NT2/D1 (cell line): Measurements from ENCODE around the gene CLPTM1.
"Not testable (repeated sequence)": the region's sequence is repeated elsewhere in the genome, so short reads cannot be mapped to it uniquely, and the experiment has no call there.

Experiments
- DNase-seq: peaks from one replicate; pipeline ENCODE4 v3.0.0-alpha.2; 2011; ENCODE audit warnings: low read depth, low spot score
- H3K27me3 ChIP-seq: 2 replicates; pipeline ENCODE4 v1.6.0; 2011; ENCODE audit warnings: mild to moderate bottlenecking; ENCODE audit not compliant: insufficient read length, insufficient read depth
- H3K36me3 ChIP-seq: 2 replicates; pipeline ENCODE4 v1.6.1; 2011; ENCODE audit warnings: mild to moderate bottlenecking, low read length, mixed read lengths; ENCODE audit not compliant: insufficient read depth, insufficient read length
- H3K4me1 ChIP-seq: 2 replicates; pipeline ENCODE4 v1.5.1; 2011; ENCODE audit not compliant: insufficient read depth, insufficient read length
- H3K4me3 ChIP-seq: 2 replicates; pipeline ENCODE4 v1.5.1; 2011; ENCODE audit warnings: low read depth; ENCODE audit not compliant: insufficient read length
- H3K9ac ChIP-seq: 2 replicates; pipeline ENCODE4 v1.6.0; 2011; ENCODE audit warnings: low read depth; ENCODE audit not compliant: insufficient read length
- H3K9me3 ChIP-seq: 2 replicates; pipeline ENCODE4 v1.5.1; 2011; ENCODE audit warnings: mild to moderate bottlenecking, low read length; ENCODE audit not compliant: insufficient read depth
- SUZ12 ChIP-seq: IDR thresholded peaks from 2 replicates; pipeline ENCODE4 v1.6.1; 2011; ENCODE audit not compliant: insufficient read length, insufficient read depth; ENCODE audit errors: extremely low read depth
- YY1 ChIP-seq: IDR thresholded peaks from 2 replicates; pipeline ENCODE4 v1.6.1; 2011; ENCODE audit not compliant: insufficient read length, insufficient read depth
- ZNF274 ChIP-seq: IDR thresholded peaks from 2 replicates; pipeline ENCODE4 v1.6.1; 2011; ENCODE audit warnings: mild to moderate bottlenecking, low read depth, low read length

The CLPTM1 gene

GRCh38 chr19:44912854-44913253 lies 42.3 kb upstream of the CLPTM1 start:
- Histone ChIP-seq H3K9ac (no peak overlapping the region), H3K36me3 (peaks cover 20% of the 10 kb centered on the region), H3K9me3 (no peaks in the 10 kb centered on the region), H3K27me3 (no peaks in the 10 kb centered on the region), H3K4me1 (peaks cover 11% of the 10 kb centered on the region), H3K4me3 (no peak overlapping the region)
- no peak for DNase-seq
- no peak for TF ChIP-seq SUZ12
- TF ChIP-seq ZNF274 = no peak
- TF ChIP-seq YY1 = no peak

- not testable (repeated sequence) for H3K27me3 ChIP-seq, H3K4me1 ChIP-seq, H3K9me3 ChIP-seq, DNase-seq
- peaks cover 11% of the 10 kb centered on the region for H3K36me3 ChIP-seq
- peak overlapping the region; percentile 64 for H3K4me3 ChIP-seq
- peak overlapping the region; percentile 90 for H3K9ac ChIP-seq
Observed at GRCh38 chr19:44913512-44914432, 41.4 kb upstream of the CLPTM1 start.

GRCh38 chr19:44914433-44915206 lies 40.6 kb upstream of the CLPTM1 start, which contains the start of gene APOC1:
Gene APOC1 (plus strand): TSS chr19:44914608. CDS start chr19:44914892, 284 bp downstream.
- H3K4me3 ChIP-seq = peak within 1 kb of the TSS; percentile 64
- DNase-seq = peak; percentile 81
- H3K4me1 ChIP-seq, H3K27me3 ChIP-seq, H3K36me3 ChIP-seq, H3K9me3 ChIP-seq: not testable (repeated sequence)
- H3K9ac ChIP-seq = peak within 1 kb of the TSS; percentile 90

GRCh38 chr19:44924243-44924725 lies 30.9 kb upstream of the CLPTM1 start:
- Histone ChIP-seq H3K4me3 (no peak overlapping the region), H3K36me3 (no peaks in the 10 kb centered on the region), H3K4me1 (peaks cover 7% of the 10 kb centered on the region), H3K27me3 (no peaks in the 10 kb centered on the region), H3K9ac (no peak overlapping the region), H3K9me3 (no peaks in the 10 kb centered on the region)
- TF ChIP-seq YY1 (no peak), SUZ12 (no peak), ZNF274 (no peak)
- DNase-seq = no peak

- TF ChIP-seq YY1 (no peak), ZNF274 (no peak), SUZ12 (no peak)
- Histone ChIP-seq H3K4me3 (no peak overlapping the region), H3K9me3 (no peaks in the 10 kb centered on the region), H3K4me1 (peaks cover 7% of the 10 kb centered on the region), H3K9ac (no peak overlapping the region), H3K27me3 (no peaks in the 10 kb centered on the region), H3K36me3 (no peaks in the 10 kb centered on the region)
- no peak for DNase-seq
Observed at GRCh38 chr19:44925114-44925891, 29.9 kb upstream of the CLPTM1 start.

- not testable (repeated sequence) for H3K27me3 ChIP-seq, H3K4me1 ChIP-seq, H3K36me3 ChIP-seq, DNase-seq, H3K9me3 ChIP-seq
- Histone ChIP-seq H3K4me3 (peak overlapping the region; percentile 24), H3K9ac (peak overlapping the region; percentile 32)
Observed at GRCh38 chr19:44926245-44927077, 28.7 kb upstream of the CLPTM1 start.
